ENCODE data around the gene C1QL1.

Gene C1QL1

GRCh38 chr17:44932096-44932786, 35.9 kb downstream of the C1QL1 start:
- H3K27ac Mint-ChIP-seq: no peak overlapping the region
- no peak overlapping the region for H3K4me3 Mint-ChIP-seq
- no peaks in the 10 kb centered on the region for H3K9me3 Mint-ChIP-seq
- ATAC-seq: no peak
- no peaks in the 10 kb centered on the region for H3K4me1 Mint-ChIP-seq
- H3K36me3 Mint-ChIP-seq: peaks cover 7% of the 10 kb centered on the region
- no peak for DNase-seq (ENCODE audit: low spot score in 2 of 2)

- ATAC-seq (no peak), DNase-seq (ENCODE audit: low spot score in 2 of 2) (no peak)
- no peaks in the 10 kb centered on the region for H3K9me3 Mint-ChIP-seq
- H3K4me1 Mint-ChIP-seq: no peaks in the 10 kb centered on the region
- H3K4me3 Mint-ChIP-seq: no peak overlapping the region
- H3K36me3 Mint-ChIP-seq: peaks cover 7% of the 10 kb centered on the region
- no peak overlapping the region for H3K27ac Mint-ChIP-seq
Observed at GRCh38 chr17:44931376-44931775, 36.7 kb downstream of the C1QL1 start.

GRCh38 chr17:44930667-44931066, 37.4 kb downstream of the C1QL1 start:
- Mint-ChIP-seq H3K9me3 (no peaks in the 10 kb centered on the region), H3K27ac (no peak overlapping the region), H3K36me3 (peaks cover 9% of the 10 kb centered on the region), H3K4me3 (no peak overlapping the region), H3K4me1 (no peaks in the 10 kb centered on the region)
- DNase-seq (ENCODE audit: low spot score in 2 of 2): no peak
- no peak for ATAC-seq

- H3K4me1 Mint-ChIP-seq: no peaks in the 10 kb centered on the region
- H3K36me3 Mint-ChIP-seq: peaks cover 14% of the 10 kb centered on the region
Observed at GRCh38 chr17:44928950-44929720, 39.0 kb downstream of the C1QL1 start.

GRCh38 chr17:44928136-44928535, 40.0 kb downstream of the C1QL1 start:
- ATAC-seq (no peak), DNase-seq (ENCODE audit: low spot score in 2 of 2) (no peak)
- Mint-ChIP-seq H3K27ac (no peak overlapping the region), H3K36me3 (peaks cover 14% of the 10 kb centered on the region), H3K4me1 (no peaks in the 10 kb centered on the region), H3K9me3 (no peaks in the 10 kb centered on the region), H3K4me3 (no peak overlapping the region)

More at GRCh38 chr17:44928950-44929720, 39.0 kb downstream of the C1QL1 start:
- Mint-ChIP-seq H3K27ac (no peak overlapping the region), H3K4me3 (no peak overlapping the region), H3K9me3 (no peaks in the 10 kb centered on the region)
- DNase-seq (ENCODE audit: low spot score in 2 of 2): no peak
- ATAC-seq: no peak

GRCh38 chr17:44927696-44928095, 40.4 kb downstream of the C1QL1 start:
- Mint-ChIP-seq H3K36me3 (peaks cover 14% of the 10 kb centered on the region), H3K27ac (no peak overlapping the region)
- DNase-seq (ENCODE audit: low spot score in 2 of 2): no peak

GRCh38 chr17:44926821-44927525, 41.1 kb downstream of the C1QL1 start:
- Mint-ChIP-seq H3K9me3 (no peaks in the 10 kb centered on the region), H3K36me3 (peaks cover 14% of the 10 kb centered on the region), H3K4me3 (no peak overlapping the region), H3K4me1 (no peaks in the 10 kb centered on the region), H3K27ac (peak overlapping the region; percentile 10)
- DNase-seq (ENCODE audit: low spot score in 2 of 2) (no peak), ATAC-seq (no peak)

More at GRCh38 chr17:44927696-44928095, 40.4 kb downstream of the C1QL1 start:
- no peak for ATAC-seq
- Mint-ChIP-seq H3K9me3 (no peaks in the 10 kb centered on the region), H3K4me1 (no peaks in the 10 kb centered on the region), H3K4me3 (no peak overlapping the region)

- no peak for DNase-seq (ENCODE audit: low spot score in 2 of 2)
- H3K36me3 Mint-ChIP-seq: peaks cover 14% of the 10 kb centered on the region
- no peak for ATAC-seq
- peak overlapping the region; percentile 10 for H3K27ac Mint-ChIP-seq
- no peaks in the 10 kb centered on the region for H3K4me1 Mint-ChIP-seq
- no peak overlapping the region for H3K4me3 Mint-ChIP-seq
- H3K9me3 Mint-ChIP-seq: no peaks in the 10 kb centered on the region
Observed at GRCh38 chr17:44925731-44926697, 42.1 kb downstream of the C1QL1 start.

GRCh38 chr17:44924107-44924544, 44.0 kb downstream of the C1QL1 start:
- Mint-ChIP-seq H3K27ac (peak overlapping the region; percentile 44), H3K4me1 (no peaks in the 10 kb centered on the region), H3K4me3 (no peak overlapping the region), H3K36me3 (peaks cover 7% of the 10 kb centered on the region), H3K9me3 (no peaks in the 10 kb centered on the region)
- DNase-seq (ENCODE audit: low spot score in 2 of 2) (no peak), ATAC-seq (no peak)

GRCh38 chr17:44922746-44923470, 45.2 kb downstream of the C1QL1 start:
- ATAC-seq: no peak
- Mint-ChIP-seq H3K27ac (peak overlapping the region; percentile 6), H3K4me1 (no peaks in the 10 kb centered on the region), H3K36me3 (peaks cover 7% of the 10 kb centered on the region), H3K9me3 (no peaks in the 10 kb centered on the region), H3K4me3 (no peak overlapping the region)
- no peak for DNase-seq (ENCODE audit: low spot score in 2 of 2)

GRCh38 chr17:44922136-44922535, 46.0 kb downstream of the C1QL1 start:
- no peaks in the 10 kb centered on the region for H3K9me3 Mint-ChIP-seq
- peaks cover 7% of the 10 kb centered on the region for H3K36me3 Mint-ChIP-seq
- DNase-seq (ENCODE audit: low spot score in 2 of 2) (no peak), ATAC-seq (no peak)
- H3K27ac Mint-ChIP-seq: peak overlapping the region; percentile 6
- H3K4me3 Mint-ChIP-seq: no peak overlapping the region
- no peaks in the 10 kb centered on the region for H3K4me1 Mint-ChIP-seq

GRCh38 chr17:44921122-44921882, 46.8 kb downstream of the C1QL1 start:
- Mint-ChIP-seq H3K4me1 (no peaks in the 10 kb centered on the region), H3K27ac (peak overlapping the region; percentile 32), H3K36me3 (peaks cover 7% of the 10 kb centered on the region), H3K4me3 (no peak overlapping the region), H3K9me3 (no peaks in the 10 kb centered on the region)
- no peak for ATAC-seq
- no peak for DNase-seq (ENCODE audit: low spot score in 2 of 2)

- no peak overlapping the region for H3K4me3 Mint-ChIP-seq
- ATAC-seq: no peak
Observed at GRCh38 chr17:44920565-44920940, 47.5 kb downstream of the C1QL1 start.

More at GRCh38 chr17:44920565-44920940, 47.5 kb downstream of the C1QL1 start:
- no peaks in the 10 kb centered on the region for H3K9me3 Mint-ChIP-seq
- no peaks in the 10 kb centered on the region for H3K4me1 Mint-ChIP-seq
- no peak for DNase-seq (ENCODE audit: low spot score in 2 of 2)
- peaks cover 4% of the 10 kb centered on the region for H3K36me3 Mint-ChIP-seq
- H3K27ac Mint-ChIP-seq: peak overlapping the region; percentile 20

All from stimulated activated effector memory CD8-positive, alpha-beta T cell treated with anti-CD3 and anti-CD28 coated beads, Interleukin-12 subunit alpha, Interleukin-12 subunit beta, amount 100 ng/mL, for 72 hours (primary cell).